ENCODE data around the gene FNIP1. TPM values are rescaled to one million over a fixed set of nuclear protein-coding genes. Genes with fewer than 3 reads are reported as not detected.

Gene FNIP1
- 16.8 and 21.7 TPM in 2 replicates for total RNA-seq

DNA sequence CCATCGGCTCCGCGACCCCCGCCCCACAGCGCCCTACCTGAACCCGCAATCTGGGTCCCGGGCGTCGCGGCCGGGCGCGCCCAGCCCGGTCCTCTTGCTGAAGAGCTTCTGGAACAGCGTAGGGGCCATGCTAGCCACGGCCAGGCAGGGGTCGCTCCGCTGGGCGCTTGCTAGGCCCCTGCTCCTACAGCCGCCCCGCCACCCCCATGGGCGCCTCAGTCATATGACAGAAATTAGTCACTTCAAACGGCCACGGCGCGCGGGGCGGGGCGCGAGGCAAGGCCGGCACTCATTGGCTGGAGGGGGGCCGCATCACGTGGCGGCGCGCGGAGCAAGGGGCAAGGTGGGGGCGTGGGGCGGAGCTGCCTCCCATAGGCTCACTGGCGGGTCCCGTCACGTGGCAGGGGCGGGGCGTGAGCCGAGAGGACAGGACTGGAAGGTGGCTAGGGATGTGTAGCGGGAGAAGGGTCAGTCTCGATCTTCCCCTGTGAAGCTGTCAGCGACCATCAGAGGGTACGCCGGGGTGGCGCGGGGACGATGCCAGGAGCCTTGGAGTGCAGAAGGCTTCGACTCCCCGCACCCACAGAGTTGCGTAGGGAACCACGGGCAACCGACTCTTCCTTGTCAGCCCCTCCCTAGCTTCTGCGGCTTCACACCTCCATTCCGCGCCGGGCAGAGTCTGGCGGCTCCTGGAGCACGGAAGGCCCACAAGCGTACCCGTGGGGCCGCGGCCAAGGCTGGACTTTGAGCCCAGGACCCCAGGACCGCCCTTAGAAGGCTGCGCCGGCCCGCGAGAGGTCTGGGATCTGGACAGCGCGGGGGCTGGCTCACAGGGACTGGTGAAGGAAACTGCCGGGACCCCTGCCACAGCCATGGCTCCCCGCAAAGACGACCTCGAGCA lies at the start of gene FNIP1:
Gene FNIP1 (minus strand): TSS at position 225 of the 901 bp plus-strand sequence. CDS start 96 bp downstream, at position 129.

DNA sequence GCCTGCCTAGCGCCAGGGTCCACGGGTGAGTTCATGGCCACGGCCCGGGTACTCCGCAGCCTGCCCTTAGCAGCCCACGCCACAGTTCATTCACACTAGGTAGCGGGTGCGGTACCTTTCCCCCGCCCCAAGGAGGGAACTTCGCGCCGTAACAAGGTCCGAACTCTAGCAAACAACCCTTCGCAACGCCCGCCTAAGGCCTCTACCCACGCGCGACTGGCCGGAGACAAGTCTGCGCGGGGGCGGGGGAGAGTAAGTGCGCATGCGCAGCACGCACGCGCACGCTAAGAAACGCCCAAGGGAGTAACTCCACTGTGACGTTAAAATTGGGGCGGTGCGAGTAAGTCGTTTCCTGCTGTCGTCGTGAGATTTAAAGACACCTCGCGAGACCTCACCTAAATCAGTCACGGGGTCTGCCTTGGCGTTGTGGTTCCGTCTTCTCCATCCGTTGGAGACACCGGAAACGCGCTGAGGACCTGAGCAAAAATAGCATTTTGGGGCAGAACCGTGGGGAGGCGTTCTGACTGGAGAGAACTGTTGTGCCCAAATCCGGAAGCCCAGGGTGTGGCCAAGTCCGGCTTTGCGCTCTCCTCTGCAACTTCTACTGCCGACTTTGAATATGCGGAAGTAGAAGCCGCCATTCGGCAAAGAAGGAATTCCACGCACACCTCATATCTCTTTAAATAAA lies 161.7 kb downstream of the FNIP1 start, which contains the start of gene RAPGEF6:
Gene RAPGEF6 (minus strand): TSS at position 234 of the 688 bp plus-strand sequence. CDS start 199 bp downstream, at position 35.

Other genes starting within 250 kb of the FNIP1 start
- gene RAPGEF6, start 161.8 kb downstream of the FNIP1 start, total RNA-seq, result 6.5 and 6.9 TPM in 2 replicates
- gene MEIKIN, start 148.6 kb upstream of the FNIP1 start, total RNA-seq, result not detected in 2 replicates
- not detected in 2 replicates for gene ACSL6, start 214.6 kb upstream of the FNIP1 start, total RNA-seq